Measurements from ENCODE around the gene EDN2. TPM values are rescaled to one million over a fixed set of nuclear protein-coding genes. Genes with fewer than 3 reads are reported as not detected.

Gene EDN2
- total RNA-seq, 4 donors from 2014 or later: 1.2 to 13.0 (median 3.9) TPM

GRCh38 chr1:41499591-41499990, 15.1 kb upstream of the EDN2 start:
- intact Hi-C loops (cut with DNase I; ENCODE audit: low total_unique reads): no loop called here

GRCh38 chr1:41498804-41499203, 14.3 kb upstream of the EDN2 start:
- 29 to 33% methylated on average over 11 to 12 of the region's 12 CpGs for WGBS, 2 donors
- H3K4me3 ChIP-seq (ENCODE audit: low read depth, poor library complexity, severe bottlenecking): no peak overlapping the region
- intact Hi-C loops (cut with DNase I; ENCODE audit: low total_unique reads): no loop called here
- DNase-seq (ENCODE audit: low spot score in 2 of 2): peak; percentile 80 to 95
- TF ChIP-seq POLR2A (IDR thresholded peaks at IDR 0.05) (no peak), CTCF (IDR thresholded peaks at IDR 0.05) (no peak)

More at GRCh38 chr1:41499591-41499990, 15.1 kb upstream of the EDN2 start:
- no peak overlapping the region for H3K4me3 ChIP-seq (ENCODE audit: low read depth, poor library complexity, severe bottlenecking)
- no peak for DNase-seq (ENCODE audit: low spot score in 2 of 2)
- TF ChIP-seq CTCF (IDR thresholded peaks at IDR 0.05) (no peak), POLR2A (IDR thresholded peaks at IDR 0.05) (no peak)
- 54 to 56% methylated on average over 2 of the region's 2 CpGs for WGBS, 2 donors

- H3K4me3 ChIP-seq (ENCODE audit: low read depth, poor library complexity, severe bottlenecking): no peak overlapping the region
- TF ChIP-seq CTCF (IDR thresholded peaks at IDR 0.05): no peak
- TF ChIP-seq POLR2A (IDR thresholded peaks at IDR 0.05): no peak
- no peak for DNase-seq (ENCODE audit: low spot score in 2 of 2)
- 65 to 70% methylated on average over 5 of the region's 5 CpGs for WGBS, 2 donors
- intact Hi-C loops (cut with DNase I; ENCODE audit: low total_unique reads): no loop called here
These were observed 13.9 kb upstream of the EDN2 start for GRCh38 chr1:41498391-41498790.

GRCh38 chr1:41497461-41498030, 13.1 kb upstream of the EDN2 start:
- intact Hi-C loops (cut with DNase I; ENCODE audit: low total_unique reads): no loop called here

GRCh38 chr1:41497056-41497440, 12.6 kb upstream of the EDN2 start:
- TF ChIP-seq CTCF (IDR thresholded peaks at IDR 0.05): no peak
- no peak for TF ChIP-seq POLR2A (IDR thresholded peaks at IDR 0.05)
- intact Hi-C loops (cut with DNase I; ENCODE audit: low total_unique reads): no loop called here
- WGBS, 2 donors: 82% methylated on average over 13 of the region's 13 CpGs
- H3K4me3 ChIP-seq (ENCODE audit: low read depth, poor library complexity, severe bottlenecking): no peak overlapping the region
- no peak for DNase-seq (ENCODE audit: low spot score in 2 of 2)

More at GRCh38 chr1:41497461-41498030, 13.1 kb upstream of the EDN2 start:
- WGBS, 2 donors: 94 to 97% methylated on average over 7 of the region's 7 CpGs
- TF ChIP-seq POLR2A (IDR thresholded peaks at IDR 0.05) (no peak), CTCF (IDR thresholded peaks at IDR 0.05) (no peak)
- DNase-seq (ENCODE audit: low spot score in 2 of 2): no peak
- H3K4me3 ChIP-seq (ENCODE audit: low read depth, poor library complexity, severe bottlenecking): no peak overlapping the region

All from lower leg skin (tissue), 4 donors.